ENCODE data around the gene MICOS13. TPM values are rescaled to one million over a fixed set of nuclear protein-coding genes. Genes with fewer than 3 reads are reported as not detected.

The MICOS13 gene
- total RNA-seq, 1 donor from 2014 or later, result 75.4 TPM

GRCh38 chr19:5688262-5688881 is 8.1 kb upstream of the MICOS13 start:
- peak; percentile 79 for DNase-seq (ENCODE audit: low spot score)

- DNase-seq (ENCODE audit: low spot score), result peak; percentile 90
Observed at GRCh38 chr19:5687360-5688198, 7.3 kb upstream of the MICOS13 start.

GRCh38 chr19:5686647-5687359 is 6.5 kb upstream of the MICOS13 start:
- DNase-seq (ENCODE audit: low spot score), result peak; percentile 100

DNA sequence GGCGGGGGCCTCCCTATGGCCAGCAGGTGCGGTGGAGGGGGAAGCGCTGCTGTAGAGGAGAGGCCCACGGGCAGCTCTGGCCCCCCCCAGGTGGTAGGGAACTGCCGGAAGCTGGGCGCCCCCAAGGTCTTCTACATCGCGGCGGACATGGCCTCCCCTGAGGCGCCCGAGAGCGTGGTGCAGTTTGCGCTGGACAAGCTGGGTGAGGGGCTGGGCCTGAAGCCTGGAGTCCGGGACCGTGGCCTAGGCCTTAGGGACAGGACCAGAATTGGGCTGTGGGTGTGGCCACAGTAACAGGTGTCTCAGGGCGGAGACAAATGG is 6.0 kb upstream of the MICOS13 start:
- DNase-seq (ENCODE audit: low spot score), result no peak

DNA sequence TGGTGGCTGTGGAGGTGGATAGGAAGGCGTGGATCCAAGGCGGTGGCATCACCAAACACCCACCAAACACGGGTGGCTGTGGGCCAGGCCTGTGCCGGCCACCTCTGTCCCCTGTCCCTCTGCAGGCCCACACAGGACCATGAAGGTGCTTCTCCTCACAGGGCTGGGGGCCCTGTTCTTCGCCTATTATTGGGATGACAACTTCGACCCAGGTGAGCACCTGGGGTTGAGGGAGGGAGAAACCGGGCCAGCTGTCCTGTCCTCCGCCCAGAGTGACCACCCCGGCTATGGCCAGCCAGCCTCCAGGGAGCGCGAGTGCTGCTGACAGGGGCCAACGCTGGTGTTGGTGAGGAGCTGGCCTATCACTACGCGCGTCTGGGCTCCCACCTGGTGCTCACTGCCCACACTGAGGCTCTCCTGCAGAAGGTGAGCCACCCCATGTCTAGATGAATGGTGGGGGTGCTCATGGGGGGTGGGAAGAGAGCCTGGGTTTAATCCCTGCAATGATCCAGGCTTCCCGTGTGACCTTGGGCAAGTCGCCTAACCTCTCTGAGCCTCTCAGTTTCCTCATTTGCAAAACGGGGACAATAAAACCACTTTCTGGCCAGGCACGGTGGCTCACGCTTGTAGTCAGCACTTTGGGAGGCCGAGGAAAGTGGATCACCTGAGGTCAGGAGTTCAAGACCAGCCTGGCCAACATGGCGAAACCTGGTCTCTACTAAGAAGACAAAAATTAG is 4.5 kb upstream of the MICOS13 start:
- peak; percentile 88 for DNase-seq (ENCODE audit: low spot score)

GRCh38 chr19:5683177-5683886 is 3.0 kb upstream of the MICOS13 start:
- DNase-seq (ENCODE audit: low spot score), result no peak

GRCh38 chr19:5682107-5682482 is 1.8 kb upstream of the MICOS13 start:
- DNase-seq (ENCODE audit: low spot score), result no peak

GRCh38 chr19:5681391-5682106 is 1.2 kb upstream of the MICOS13 start:
- no peak for DNase-seq (ENCODE audit: low spot score)

- DNase-seq (ENCODE audit: low spot score), result no peak
Observed at GRCh38 chr19:5680084-5680436, 256 bp downstream of the MICOS13 start.

DNA sequence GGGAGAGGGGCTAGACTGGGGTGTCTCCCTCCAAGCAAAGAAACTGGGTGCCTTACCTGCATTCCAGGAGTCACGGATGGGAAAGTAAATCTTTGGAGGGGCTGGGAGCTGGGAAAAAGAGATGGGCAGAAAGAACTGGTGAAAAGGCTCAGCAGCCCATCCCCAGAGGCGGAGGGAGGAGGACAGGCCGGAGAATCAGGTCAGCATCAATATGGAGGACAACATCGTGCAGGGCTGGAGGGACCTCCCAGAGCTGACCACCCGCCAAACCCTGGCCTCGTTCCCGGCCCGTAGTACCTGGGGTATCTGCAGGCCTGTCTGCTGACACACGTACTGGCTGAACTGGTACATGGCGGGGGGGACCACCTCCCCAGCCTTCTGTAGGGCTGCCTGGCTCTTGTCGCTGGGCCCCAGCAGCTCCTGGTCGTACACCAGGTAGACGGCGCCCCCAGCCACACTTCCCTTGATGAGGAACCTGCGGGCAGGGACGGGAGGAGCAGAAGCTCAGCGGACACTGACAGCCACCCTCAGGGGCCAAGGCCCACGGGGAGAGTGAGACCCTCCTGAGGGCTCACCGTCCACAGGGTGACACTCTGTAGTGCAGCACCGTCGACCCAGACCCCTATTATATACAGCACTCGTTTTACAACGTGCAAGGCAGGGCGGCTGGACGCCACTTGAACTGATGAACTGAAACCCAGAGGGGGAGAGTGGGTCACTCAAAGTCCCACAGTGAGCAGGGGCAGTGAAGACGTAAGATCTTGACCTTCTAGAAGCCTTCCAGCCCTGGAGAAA is 830 bp downstream of the MICOS13 start:
- no peak for DNase-seq (ENCODE audit: low spot score)

DNA sequence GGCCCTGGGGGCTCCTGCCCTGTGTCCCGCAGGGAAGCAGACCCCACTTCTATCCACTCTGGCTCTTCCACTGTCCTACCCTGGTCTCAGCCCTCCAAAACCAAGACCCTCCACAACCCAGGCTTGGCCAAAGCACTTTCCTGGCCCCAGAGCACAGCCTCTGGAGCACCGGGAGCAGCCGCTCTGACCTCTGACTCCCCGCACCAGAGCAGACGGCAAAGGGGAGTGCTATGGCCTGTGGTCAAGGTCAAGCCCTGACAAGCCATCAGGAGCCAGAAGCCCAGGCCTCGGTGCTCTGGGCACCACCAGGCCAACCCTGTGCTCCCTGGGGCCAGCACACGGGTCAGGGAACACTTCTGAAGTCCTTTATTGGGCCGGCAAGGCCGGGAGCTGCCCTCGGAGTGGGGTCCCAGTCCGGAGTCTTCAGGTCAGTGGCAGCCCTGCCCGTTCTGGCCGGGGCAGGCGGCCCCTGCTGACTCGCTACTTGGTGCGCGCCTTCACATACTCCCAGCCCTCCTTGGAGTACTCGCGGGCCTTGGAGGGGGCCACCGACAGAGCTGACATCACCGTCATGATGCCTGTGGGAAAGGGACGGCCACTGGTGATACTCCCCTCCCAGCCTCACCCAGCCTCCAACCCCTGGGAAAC is 2.1 kb downstream of the MICOS13 start:
- DNase-seq (ENCODE audit: low spot score), result no peak

- no peak for DNase-seq (ENCODE audit: low spot score)
Observed at GRCh38 chr19:5677580-5677979, 2.7 kb downstream of the MICOS13 start.

GRCh38 chr19:5677136-5677535 is 3.2 kb downstream of the MICOS13 start:
- no peak for DNase-seq (ENCODE audit: low spot score)

- no peak for DNase-seq (ENCODE audit: low spot score)
Observed at GRCh38 chr19:5676772-5677105, 3.6 kb downstream of the MICOS13 start.

DNA sequence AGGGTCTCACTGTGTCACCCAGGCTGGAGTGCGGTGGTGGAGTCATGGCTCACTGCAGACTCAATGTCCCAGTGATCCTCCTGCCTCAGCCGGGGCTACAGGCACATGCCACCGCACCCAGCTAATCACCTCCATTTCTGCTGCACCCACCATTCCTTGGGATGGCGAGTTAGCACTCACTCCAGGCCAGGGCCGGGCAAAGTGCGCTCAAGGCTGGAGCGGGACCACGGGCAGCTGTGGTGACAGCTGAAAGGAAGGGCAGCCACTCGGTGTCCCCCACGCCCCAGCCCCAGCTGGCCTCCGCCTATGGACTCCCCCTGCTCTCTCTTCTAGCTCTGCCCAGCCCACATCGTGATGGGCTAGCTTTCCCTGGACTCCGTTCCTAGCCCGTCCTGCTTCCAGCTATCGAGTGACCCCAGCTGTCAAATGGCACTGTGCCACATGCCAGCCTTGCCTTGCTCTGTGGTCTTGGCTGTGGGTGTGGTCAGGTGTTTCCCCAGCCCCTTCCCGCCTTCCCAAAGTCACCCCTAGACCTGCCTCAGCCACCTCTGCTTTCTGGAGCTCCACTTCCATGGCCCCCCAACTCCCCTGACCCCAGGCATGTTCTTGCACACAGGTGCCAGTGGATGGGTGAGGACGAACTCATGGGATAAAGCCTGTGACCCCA is 4.1 kb downstream of the MICOS13 start:
- no peak for DNase-seq (ENCODE audit: low spot score)

DNA sequence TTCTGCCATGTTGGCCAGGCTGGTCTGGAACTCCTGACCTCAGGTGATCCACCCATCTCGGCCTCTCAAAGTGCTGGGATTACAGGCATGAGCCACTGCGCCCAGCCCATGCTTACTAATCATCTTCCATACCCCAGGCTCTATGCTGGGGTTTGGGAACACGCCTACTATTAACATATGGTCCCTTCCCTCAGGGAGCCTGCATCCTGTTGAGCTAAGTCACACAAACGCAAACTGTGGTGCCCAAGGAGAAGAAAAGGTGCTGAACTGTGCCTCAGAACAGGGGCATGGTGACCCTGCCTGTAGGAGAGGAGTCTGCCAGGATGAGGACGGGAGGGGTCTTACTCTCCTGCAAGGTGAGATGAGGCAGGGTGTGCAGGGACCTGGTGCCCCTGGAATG is 5.6 kb downstream of the MICOS13 start:
- no peak for DNase-seq (ENCODE audit: low spot score)

GRCh38 chr19:5673752-5674151 is 6.6 kb downstream of the MICOS13 start:
- no peak for DNase-seq (ENCODE audit: low spot score)

DNA sequence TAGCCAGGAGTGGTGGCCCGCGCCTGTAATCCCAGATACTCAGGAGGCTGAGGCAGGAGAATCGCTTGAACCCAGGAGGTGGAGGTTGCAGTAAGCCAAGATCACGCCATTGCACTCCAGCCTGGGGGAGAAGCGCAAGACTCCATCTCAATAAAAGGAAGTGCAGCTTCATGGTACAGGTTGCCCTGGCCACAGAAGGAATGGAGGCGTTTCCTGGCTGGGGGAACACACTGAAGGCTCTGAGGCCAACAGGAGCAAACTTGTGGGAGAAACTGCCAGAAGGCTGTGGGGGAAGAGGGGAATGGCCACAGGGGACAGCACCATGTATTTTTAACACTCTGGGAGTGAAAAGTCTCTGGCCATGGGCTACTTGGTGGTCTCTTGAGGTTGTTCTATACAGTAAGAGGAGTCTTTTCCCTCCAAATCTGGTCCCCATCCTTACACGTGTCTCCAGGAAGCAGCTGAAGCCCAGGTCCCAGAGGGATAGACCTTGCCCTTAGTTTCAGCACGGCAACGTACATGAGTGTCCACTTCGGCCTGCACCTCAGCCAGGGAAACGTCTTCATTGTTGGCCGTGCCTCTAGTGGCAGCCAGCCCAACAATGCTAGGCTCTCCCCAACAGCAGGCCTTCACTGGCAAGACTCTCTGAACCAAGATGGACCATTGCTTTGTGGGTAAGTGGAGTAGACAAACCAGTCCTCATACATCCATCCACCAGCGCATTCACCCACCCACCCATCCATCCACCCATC is 7.4 kb downstream of the MICOS13 start:
- no peak for DNase-seq (ENCODE audit: low spot score)
